PFSK-1 (cell line): ENCODE data around the gene VPS13D.

Source experiments
- FOXP2 ChIP-seq: optimal IDR thresholded peaks from 2 replicates; pipeline ENCODE3; 2011; ENCODE audit warnings: borderline replicate concordance, control low read depth, inconsistent platforms; ENCODE audit not compliant: insufficient read depth; ENCODE audit errors: extremely low read length, extremely low read depth
- POLR2AphosphoS5 ChIP-seq: IDR thresholded peaks from 2 replicates; pipeline ENCODE4 v1.6.1; 2012; ENCODE audit warnings: low read depth, mild to moderate bottlenecking, control low read depth, low read length, moderate library complexity
- SIN3A ChIP-seq: IDR thresholded peaks from 2 replicates; pipeline ENCODE4 v1.6.1; 2012; ENCODE audit warnings: mild to moderate bottlenecking, low read length, moderate library complexity, borderline replicate concordance; ENCODE audit not compliant: insufficient read depth
- TAF1 ChIP-seq: IDR thresholded peaks from 2 replicates; pipeline ENCODE4 v1.6.1; 2012; ENCODE audit warnings: low read length, control low read depth, borderline replicate concordance; ENCODE audit not compliant: insufficient read depth
- TF ChIP-seq, protein P1 (sequence below), 2 experiments: IDR thresholded peaks; 2 replicates each; pipeline versions ENCODE4 v1.6.1 to v1.8.0; 2011 to 2012; ENCODE audit warnings: low read depth in 2 of 2, low read length in 2 of 2, control low read depth in 1 of 2, inconsistent platforms in 1 of 2, mild to moderate bottlenecking in 1 of 2, moderate library complexity in 1 of 2; ENCODE audit not compliant: insufficient read depth in 1 of 2

VPS13D gene

DNA sequence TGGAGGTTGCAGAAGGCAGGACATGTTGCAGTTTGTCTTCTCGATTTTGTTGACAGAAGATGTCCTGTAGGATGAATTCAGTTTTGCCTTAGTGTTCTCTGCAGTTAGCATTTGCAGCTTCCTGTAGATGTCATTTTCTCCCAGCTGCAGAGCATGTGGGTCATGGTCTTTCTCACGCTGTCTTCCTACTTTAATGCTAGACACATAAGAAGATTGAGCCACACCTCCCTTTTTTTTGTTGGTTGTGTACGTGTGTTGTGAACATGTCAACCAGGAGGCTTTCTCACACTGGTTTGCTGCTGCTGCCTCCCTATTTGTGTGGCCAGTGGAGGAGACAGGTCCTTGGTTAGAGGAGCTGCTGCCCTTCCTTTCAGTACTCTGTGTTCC lies 110.7 kb downstream of the VPS13D start:
- no peak for TF ChIP-seq TAF1
- no peak for TF ChIP-seq FOXP2
- TF ChIP-seq SIN3A, result no peak

DNA sequence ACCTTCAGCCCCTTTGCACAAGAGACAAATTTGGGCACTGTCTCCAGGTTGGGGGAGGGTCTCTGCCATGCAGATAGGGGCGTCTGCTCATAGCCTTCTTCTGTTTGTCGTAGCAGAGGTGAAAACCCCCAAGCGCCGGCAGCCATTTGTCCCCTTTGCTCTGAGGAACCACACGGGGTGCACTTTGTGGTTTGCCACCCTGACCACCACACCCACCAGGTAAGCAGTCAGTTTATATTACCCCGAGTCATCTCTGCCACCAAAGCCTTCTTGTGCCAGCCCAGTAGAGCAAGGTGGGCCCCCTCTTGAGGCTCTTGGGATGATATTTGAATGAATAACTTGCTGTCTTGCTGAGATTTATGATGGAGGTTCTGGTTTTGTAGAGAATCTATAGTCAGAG lies 111.8 kb downstream of the VPS13D start:
- TF ChIP-seq FOXP2 (no peak), SIN3A (no peak), TAF1 (no peak), POLR2AphosphoS5 (no peak)
- TF ChIP-seq, protein P1, sequence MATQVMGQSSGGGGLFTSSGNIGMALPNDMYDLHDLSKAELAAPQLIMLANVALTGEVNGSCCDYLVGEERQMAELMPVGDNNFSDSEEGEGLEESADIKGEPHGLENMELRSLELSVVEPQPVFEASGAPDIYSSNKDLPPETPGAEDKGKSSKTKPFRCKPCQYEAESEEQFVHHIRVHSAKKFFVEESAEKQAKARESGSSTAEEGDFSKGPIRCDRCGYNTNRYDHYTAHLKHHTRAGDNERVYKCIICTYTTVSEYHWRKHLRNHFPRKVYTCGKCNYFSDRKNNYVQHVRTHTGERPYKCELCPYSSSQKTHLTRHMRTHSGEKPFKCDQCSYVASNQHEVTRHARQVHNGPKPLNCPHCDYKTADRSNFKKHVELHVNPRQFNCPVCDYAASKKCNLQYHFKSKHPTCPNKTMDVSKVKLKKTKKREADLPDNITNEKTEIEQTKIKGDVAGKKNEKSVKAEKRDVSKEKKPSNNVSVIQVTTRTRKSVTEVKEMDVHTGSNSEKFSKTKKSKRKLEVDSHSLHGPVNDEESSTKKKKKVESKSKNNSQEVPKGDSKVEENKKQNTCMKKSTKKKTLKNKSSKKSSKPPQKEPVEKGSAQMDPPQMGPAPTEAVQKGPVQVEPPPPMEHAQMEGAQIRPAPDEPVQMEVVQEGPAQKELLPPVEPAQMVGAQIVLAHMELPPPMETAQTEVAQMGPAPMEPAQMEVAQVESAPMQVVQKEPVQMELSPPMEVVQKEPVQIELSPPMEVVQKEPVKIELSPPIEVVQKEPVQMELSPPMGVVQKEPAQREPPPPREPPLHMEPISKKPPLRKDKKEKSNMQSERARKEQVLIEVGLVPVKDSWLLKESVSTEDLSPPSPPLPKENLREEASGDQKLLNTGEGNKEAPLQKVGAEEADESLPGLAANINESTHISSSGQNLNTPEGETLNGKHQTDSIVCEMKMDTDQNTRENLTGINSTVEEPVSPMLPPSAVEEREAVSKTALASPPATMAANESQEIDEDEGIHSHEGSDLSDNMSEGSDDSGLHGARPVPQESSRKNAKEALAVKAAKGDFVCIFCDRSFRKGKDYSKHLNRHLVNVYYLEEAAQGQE (IDR thresholded peaks at IDR 0.05; ENCODE audit: insufficient read depth in 1 of 2, low read depth in 2 of 2, low read length in 2 of 2), result no peak

DNA sequence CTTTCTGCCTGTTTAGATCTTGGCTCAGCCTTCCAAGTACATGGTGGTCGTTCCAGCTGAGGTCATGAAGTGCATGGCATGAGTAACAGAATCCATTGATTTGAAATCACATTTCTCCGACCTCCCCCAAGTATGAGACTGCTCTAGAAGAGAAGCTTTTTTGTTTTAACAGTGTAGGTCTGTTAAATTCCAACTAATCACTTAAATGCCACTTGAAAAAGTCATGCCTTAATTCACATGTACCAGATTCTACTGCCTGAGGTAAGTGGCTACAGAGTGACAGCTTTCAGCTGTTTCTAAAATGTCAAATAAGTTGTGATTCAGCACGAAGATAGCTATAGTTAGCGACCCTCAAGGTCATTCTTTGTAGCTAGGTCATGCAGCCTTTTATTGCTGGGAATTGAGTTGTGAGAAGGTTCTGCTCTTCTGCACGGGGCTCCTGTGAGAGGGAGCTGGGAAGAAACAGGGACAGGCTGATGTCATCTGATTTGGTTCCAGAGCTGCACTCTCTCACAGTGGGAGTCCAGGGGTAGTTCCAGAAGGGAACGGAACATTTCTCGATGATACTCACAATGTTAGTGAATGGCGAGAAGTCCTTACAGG lies 112.7 kb downstream of the VPS13D start:
- no peak for TF ChIP-seq SIN3A
- TF ChIP-seq FOXP2, result no peak
- TF ChIP-seq, protein P1 (IDR thresholded peaks at IDR 0.05; ENCODE audit: insufficient read depth in 1 of 2, low read depth in 2 of 2, low read length in 2 of 2), result no peak
- no peak for TF ChIP-seq TAF1
- no peak for TF ChIP-seq POLR2AphosphoS5

DNA sequence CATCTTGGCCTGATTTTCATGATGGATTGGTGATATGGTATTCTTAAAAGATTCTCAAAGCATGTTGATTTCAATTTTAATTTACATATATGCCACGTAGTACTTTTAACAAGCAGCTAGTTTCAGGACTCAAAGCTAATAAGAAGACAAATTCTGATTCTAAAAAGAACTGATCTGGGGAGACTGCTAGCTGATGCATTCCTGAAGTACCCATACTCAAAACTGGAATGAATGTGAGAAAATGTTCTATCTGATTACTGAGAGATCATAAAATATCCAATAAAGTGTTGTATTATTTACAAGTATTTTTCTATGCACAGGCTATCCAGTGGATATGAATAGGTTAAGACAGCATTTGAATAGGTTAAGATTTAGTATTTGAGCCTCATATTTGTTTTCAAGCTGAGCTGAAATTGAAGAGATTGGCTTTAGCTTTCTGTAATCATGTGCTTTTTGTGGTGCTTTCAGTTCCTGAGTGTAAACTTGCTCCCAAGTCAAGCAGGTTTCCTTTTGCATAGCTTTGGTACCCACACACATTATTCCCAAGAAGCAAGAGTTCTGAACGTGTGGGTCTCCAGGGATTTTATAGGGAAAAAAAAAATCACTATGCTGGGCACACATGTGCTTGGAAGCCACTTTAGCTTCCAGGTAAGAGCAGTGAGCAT lies 114.1 kb downstream of the VPS13D start:
- TF ChIP-seq TAF1 (no peak), SIN3A (no peak), POLR2AphosphoS5 (no peak), FOXP2 (no peak)
- TF ChIP-seq, protein P1 (IDR thresholded peaks at IDR 0.05; ENCODE audit: insufficient read depth in 1 of 2, low read depth in 2 of 2, low read length in 2 of 2), result no peak

DNA sequence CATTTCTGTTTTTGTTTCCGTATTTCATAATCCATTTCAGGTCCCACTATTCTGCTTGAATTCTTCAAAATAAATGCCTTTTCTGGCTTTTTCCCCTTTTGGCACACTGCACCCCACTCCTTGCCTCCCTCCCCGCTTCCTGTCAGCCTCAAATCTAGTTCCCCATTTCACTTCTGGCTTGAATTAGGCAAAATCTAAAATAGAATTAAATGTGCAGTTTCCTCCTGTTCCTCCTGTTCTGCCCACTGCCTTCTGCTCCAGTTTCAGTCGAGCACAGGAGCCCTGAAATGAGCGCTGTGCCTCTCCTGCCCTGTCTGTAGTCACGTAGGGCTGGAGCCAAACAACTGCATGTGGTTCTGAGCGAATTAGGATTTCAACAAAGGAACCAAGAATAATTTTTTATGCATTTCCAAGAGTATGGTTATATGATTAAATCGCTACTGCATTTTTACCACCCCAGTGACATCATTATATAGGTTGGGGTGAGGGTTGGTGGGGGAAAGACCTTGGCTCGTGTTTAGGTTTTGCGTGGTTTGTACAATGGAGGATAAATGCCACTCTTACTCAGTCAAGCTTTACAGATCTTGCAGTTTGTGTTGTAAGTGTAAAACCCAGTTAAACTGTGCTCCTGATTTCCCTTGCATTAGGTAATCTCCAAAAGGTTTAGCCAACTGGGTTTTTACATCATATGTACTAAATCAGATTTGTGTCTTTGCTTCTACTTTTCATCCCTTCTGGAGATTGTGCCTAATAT lies 114.9 kb downstream of the VPS13D start:
- TF ChIP-seq POLR2AphosphoS5, result no peak
- no peak for TF ChIP-seq SIN3A
- no peak for TF ChIP-seq TAF1
- TF ChIP-seq, protein P1 (IDR thresholded peaks at IDR 0.05; ENCODE audit: insufficient read depth in 1 of 2, low read depth in 2 of 2, low read length in 2 of 2), result no peak
- no peak for TF ChIP-seq FOXP2
